ENCODE results near the gene ZNF608.

The ZNF608 gene

GRCh38 chr5:124736082-124736804 is 10.2 kb downstream of the ZNF608 start:
- DNase-seq (ENCODE audit: insufficient read length, low spot score) (no peak), FAIRE-seq (peak; percentile 69)
- TF ChIP-seq, protein P1, sequence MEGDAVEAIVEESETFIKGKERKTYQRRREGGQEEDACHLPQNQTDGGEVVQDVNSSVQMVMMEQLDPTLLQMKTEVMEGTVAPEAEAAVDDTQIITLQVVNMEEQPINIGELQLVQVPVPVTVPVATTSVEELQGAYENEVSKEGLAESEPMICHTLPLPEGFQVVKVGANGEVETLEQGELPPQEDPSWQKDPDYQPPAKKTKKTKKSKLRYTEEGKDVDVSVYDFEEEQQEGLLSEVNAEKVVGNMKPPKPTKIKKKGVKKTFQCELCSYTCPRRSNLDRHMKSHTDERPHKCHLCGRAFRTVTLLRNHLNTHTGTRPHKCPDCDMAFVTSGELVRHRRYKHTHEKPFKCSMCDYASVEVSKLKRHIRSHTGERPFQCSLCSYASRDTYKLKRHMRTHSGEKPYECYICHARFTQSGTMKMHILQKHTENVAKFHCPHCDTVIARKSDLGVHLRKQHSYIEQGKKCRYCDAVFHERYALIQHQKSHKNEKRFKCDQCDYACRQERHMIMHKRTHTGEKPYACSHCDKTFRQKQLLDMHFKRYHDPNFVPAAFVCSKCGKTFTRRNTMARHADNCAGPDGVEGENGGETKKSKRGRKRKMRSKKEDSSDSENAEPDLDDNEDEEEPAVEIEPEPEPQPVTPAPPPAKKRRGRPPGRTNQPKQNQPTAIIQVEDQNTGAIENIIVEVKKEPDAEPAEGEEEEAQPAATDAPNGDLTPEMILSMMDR (IDR thresholded peaks at IDR 0.05; ENCODE audit: insufficient read depth, missing control alignments) = no peak

GRCh38 chr5:124735169-124735858 is 11.1 kb downstream of the ZNF608 start:
- FAIRE-seq (peak; percentile 71), DNase-seq (ENCODE audit: insufficient read length, low spot score) (peak; percentile 63)
- TF ChIP-seq, protein P1 (IDR thresholded peaks at IDR 0.05; ENCODE audit: insufficient read depth, missing control alignments) = no peak

GRCh38 chr5:124734574-124735168 is 11.8 kb downstream of the ZNF608 start:
- DNase-seq (ENCODE audit: insufficient read length, low spot score) (no peak), FAIRE-seq (peak; percentile 25)
- TF ChIP-seq, protein P1 (IDR thresholded peaks at IDR 0.05; ENCODE audit: insufficient read depth, missing control alignments) = no peak

GRCh38 chr5:124733329-124733650 is 13.1 kb downstream of the ZNF608 start:
- no peak for FAIRE-seq
- DNase-seq (ENCODE audit: insufficient read length, low spot score) = no peak
- TF ChIP-seq, protein P1 (IDR thresholded peaks at IDR 0.05; ENCODE audit: insufficient read depth, missing control alignments) = no peak

- FAIRE-seq (no peak), DNase-seq (ENCODE audit: insufficient read length, low spot score) (no peak)
These were observed 13.8 kb downstream of the ZNF608 start for GRCh38 chr5:124732428-124733328.

DNA sequence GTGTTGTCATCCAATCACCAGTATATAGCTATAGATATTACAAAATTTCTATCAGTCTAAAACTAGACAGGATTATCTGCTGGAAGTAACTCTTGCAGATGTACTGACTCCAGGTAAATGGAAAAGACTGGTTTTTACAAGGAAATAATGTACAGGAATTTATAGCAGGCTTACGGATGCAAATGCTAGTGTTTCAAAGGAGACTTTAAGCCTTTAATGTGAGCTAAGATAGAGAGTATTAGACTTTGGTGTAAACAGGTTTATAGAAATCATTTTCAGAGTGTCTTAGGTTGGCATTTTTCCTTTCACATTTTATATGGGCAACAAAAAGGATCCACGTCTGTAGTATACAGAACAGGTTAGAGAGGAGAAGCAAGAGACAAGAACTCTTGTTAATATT is 16.1 kb downstream of the ZNF608 start:
- TF ChIP-seq, protein P1 (IDR thresholded peaks at IDR 0.05; ENCODE audit: insufficient read depth, missing control alignments) = no peak
- DNase-seq (ENCODE audit: insufficient read length, low spot score) (no peak), FAIRE-seq (no peak)

More at GRCh38 chr5:124732428-124733328, 13.8 kb downstream of the ZNF608 start:
- TF ChIP-seq, protein P1 (IDR thresholded peaks at IDR 0.05; ENCODE audit: insufficient read depth, missing control alignments) = no peak

Data from D721Med (cell line).